ENCODE measurements around the gene BYSL. TPM values are rescaled to one million over a fixed set of nuclear protein-coding genes. Genes with fewer than 3 reads are reported as not detected.
A peak's percentile ranks its signal among the peaks of the same experiment; 100 is the strongest.

The BYSL gene
- total and polyA plus RNA-seq, 9 of the 15 experiments (the other 6 are each of a cell fraction or from before 2014, with no cell fraction given): 22.2 to 92.3 (median 53.4) TPM

DNA sequence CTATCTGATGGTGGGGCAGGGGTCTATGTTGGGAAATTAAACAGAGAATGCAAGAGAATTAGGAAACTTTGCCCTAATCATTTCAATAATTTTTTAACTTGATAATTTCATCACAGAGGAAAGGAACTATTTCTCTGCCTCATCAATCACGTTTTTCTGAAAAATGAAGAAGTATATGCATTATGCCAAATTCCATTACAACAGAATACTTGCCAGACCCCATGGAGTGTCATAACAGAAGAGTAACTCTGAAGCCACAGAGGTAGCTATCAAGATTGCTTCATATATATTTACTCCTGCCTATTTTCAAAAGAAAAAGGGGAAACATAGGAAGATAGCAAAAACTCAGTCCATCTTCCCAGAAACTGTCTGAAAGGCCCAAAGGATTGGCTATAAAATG lies 20.4 kb upstream of the BYSL start (continued):
- TF ChIP-seq, protein P1, sequence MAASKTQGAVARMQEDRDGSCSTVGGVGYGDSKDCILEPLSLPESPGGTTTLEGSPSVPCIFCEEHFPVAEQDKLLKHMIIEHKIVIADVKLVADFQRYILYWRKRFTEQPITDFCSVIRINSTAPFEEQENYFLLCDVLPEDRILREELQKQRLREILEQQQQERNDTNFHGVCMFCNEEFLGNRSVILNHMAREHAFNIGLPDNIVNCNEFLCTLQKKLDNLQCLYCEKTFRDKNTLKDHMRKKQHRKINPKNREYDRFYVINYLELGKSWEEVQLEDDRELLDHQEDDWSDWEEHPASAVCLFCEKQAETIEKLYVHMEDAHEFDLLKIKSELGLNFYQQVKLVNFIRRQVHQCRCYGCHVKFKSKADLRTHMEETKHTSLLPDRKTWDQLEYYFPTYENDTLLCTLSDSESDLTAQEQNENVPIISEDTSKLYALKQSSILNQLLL (CRISPR knock-in tag; IDR thresholded peaks at IDR 0.05; ENCODE audit: borderline replicate concordance): no peak

DNA sequence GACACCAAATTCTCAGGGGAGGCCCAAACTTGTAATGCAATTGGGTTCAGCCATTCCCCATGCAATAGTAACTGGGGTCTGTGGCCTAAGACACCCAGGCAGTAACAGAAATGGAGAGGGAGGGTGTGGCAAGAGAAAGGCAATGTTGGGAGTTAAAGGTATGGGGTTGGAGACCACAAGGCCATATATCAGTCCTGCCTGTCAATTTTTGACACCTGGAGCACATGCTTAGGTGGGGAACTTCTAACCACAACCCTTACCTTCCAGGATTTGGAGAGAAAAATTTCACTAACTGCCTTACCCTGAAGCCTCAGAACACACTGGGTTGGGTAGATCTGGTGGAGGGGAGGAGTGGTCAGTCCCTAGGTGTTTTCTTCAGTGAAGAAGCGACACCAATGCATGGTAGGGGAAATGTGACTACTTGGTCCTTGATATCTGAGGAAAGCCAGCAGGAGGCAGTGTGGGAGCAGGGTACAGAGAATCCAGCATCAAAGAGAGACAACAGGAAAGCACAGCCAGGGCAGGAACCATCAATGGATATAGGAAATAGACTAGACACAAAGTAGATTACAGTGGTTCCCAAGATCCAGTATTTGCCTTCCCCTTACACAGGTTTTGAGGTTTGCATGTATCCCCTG lies 19.3 kb upstream of the BYSL start:
- peak; percentile 89 for FAIRE-seq
- Histone ChIP-seq H4K20me1 (replicated peaks; ENCODE audit: control insufficient read depth, insufficient read depth, low read length) (no peaks in the 10 kb centered on the region), H2AFZ (ENCODE audit: low read depth, low read length) (no peak overlapping the region), H3K27me3 (ENCODE audit: control insufficient read depth in 2 of 2, insufficient read depth in 2 of 2, low read length in 2 of 2) (no peaks in the 10 kb centered on the region), H3K36me3 (ENCODE audit: control insufficient read depth, insufficient read depth, low read length) (peaks cover 27% of the 10 kb centered on the region), H3K27ac (ENCODE audit: extremely low read depth, low read depth, low read length) (no peak overlapping the region; the same call in 2 of the 3 replicates), H3K4me1 (replicated peaks in 1 of 2; ENCODE audit: control insufficient read depth in 2 of 2, insufficient read depth in 2 of 2, low read length in 2 of 2) (peaks cover 0 to 2% of the 10 kb centered on the region in 2 experiments; a peak in 1 of 5 replicates), H3K9ac (ENCODE audit: insufficient read depth in 1 of 2, low read depth in 2 of 2, low read length in 2 of 2) (no peak overlapping the region), H3K4me3 (no peak overlapping the region), H3K9me1 (ENCODE audit: control insufficient read depth, insufficient read depth, low read length) (no peaks in the 10 kb centered on the region), H3K9me3 (replicated peaks; ENCODE audit: control insufficient read depth, insufficient read depth, low read depth, low read length) (no peaks in the 10 kb centered on the region), H3K79me2 (ENCODE audit: control insufficient read depth, insufficient read depth, low read length) (no peaks in the 10 kb centered on the region), H3K4me2 (ENCODE audit: insufficient read depth, low read length) (no peak overlapping the region)
- peak; percentile 47 to 84 (median 66) for DNase-seq (ENCODE audit: extremely low read depth in 1 of 4, low spot score in 3 of 4)
- POLR2A ChIA-PET: interaction anchor here (0.9 to 1.5 kb wide), 2 partner anchors 14 to 140 kb away, joined by 3 to 4 read pairs; no protein-coding TSS in a partner anchor
- WGBS (ENCODE audit: insufficient coverage, low coverage, missing lambda C conversion rate): 53% methylated on average over 1 of the region's 1 CpG
- CTCF ChIA-PET (ENCODE audit: low intra/inter-chr PET ratio): interaction anchor here (1.0 to 2.6 kb wide), 3 partner anchors 142 to 265 kb away, joined by 3 to 30 read pairs (median 3); no protein-coding TSS in a partner anchor
- in situ Hi-C loops (cut with MboI): loop anchor here (10.0 kb wide), 1 partner anchor 143 kb away; no protein-coding TSS in a partner anchor
- intact Hi-C loops (cut with micrococcal nuclease): loop anchor here (1.0 to 2.0 kb wide), 5 partner anchors 34 to 264 kb away; no protein-coding TSS in a partner anchor
- ATAC-seq: peak; percentile 96
- no TSS peak for BruUV-seq (replicated peaks)
- TF ChIP-seq ZNF212 (CRISPR knock-in tag; IDR thresholded peaks at IDR 0.05): no peak
- TF ChIP-seq POLR2G (IDR thresholded peaks at IDR 0.05; ENCODE audit: low read depth, low read length): no peak
- no peak for TF ChIP-seq ZNF124 (CRISPR knock-in tag; IDR thresholded peaks at IDR 0.05)
- no peak for TF ChIP-seq GMEB1 (CRISPR knock-in tag; IDR thresholded peaks at IDR 0.05)
- no peak for TF ChIP-seq ZNF551 (CRISPR knock-in tag; IDR thresholded peaks at IDR 0.05)
- TF ChIP-seq EGR1 (conservative IDR thresholded peaks at IDR 0.05): no peak
- TF ChIP-seq, protein P2, sequence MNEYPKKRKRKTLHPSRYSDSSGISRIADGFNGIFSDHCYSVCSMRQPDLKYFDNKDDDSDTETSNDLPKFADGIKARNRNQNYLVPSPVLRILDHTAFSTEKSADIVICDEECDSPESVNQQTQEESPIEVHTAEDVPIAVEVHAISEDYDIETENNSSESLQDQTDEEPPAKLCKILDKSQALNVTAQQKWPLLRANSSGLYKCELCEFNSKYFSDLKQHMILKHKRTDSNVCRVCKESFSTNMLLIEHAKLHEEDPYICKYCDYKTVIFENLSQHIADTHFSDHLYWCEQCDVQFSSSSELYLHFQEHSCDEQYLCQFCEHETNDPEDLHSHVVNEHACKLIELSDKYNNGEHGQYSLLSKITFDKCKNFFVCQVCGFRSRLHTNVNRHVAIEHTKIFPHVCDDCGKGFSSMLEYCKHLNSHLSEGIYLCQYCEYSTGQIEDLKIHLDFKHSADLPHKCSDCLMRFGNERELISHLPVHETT (CRISPR knock-in tag; conservative IDR thresholded peaks at IDR 0.05 in 1 of 2, IDR thresholded peaks at IDR 0.05 in 1 of 2): no peak
- TF ChIP-seq ZNF143 (CRISPR knock-in tag; IDR thresholded peaks at IDR 0.05): no peak
- no peak for TF ChIP-seq FOXP1 (CRISPR knock-in tag; IDR thresholded peaks at IDR 0.05)
- 0 out of 2 replicates have a peak, but pooled peaks have one; percentile 49 for TF ChIP-seq ETV5 (CRISPR knock-in tag; IDR thresholded peaks at IDR 0.05; ENCODE audit: low read depth)
- TF ChIP-seq ZNF408 (CRISPR knock-in tag; IDR thresholded peaks at IDR 0.05; ENCODE audit: low read depth): no peak
- TF ChIP-seq FOXK1 (CRISPR knock-in tag; IDR thresholded peaks at IDR 0.05; ENCODE audit: borderline replicate concordance): no peak
- TF ChIP-seq MBD2 (IDR thresholded peaks at IDR 0.05; ENCODE audit: borderline replicate concordance, low read depth): no peak
- no peak for TF ChIP-seq EZH2 (IDR thresholded peaks at IDR 0.05; ENCODE audit: borderline replicate concordance, low read depth, low read length)
- no peak for TF ChIP-seq LARP7 (IDR thresholded peaks at IDR 0.05)
- TF ChIP-seq ZNF583 (CRISPR knock-in tag; IDR thresholded peaks at IDR 0.05): no peak
